Measurements from ENCODE around the gene WDR37.

GRCh38 chr10:1154531-1155295, 98.5 kb downstream of the WDR37 start:
- TF ChIP-seq CTCF (IDR thresholded peaks at IDR 0.05) = no peak
- no peak for TF ChIP-seq MAZ (IDR thresholded peaks at IDR 0.05; ENCODE audit: borderline replicate concordance, low read depth, low read length)
